Measurements from ENCODE around the gene FOXP4.
A peak's percentile ranks its signal among the peaks of the same experiment; 100 is the strongest.

FOXP4 gene

GRCh38 chr6:41545703-41546474 lies at the start of gene FOXP4:
Gene FOXP4 (plus strand): TSS chr6:41546381. CDS start chr6:41565761, 19,380 bp downstream.
- peak; percentile 86 for DNase-seq

- DNase-seq: no peak
These were observed 48.6 kb upstream of the FOXP4 start for GRCh38 chr6:41497573-41497972.

GRCh38 chr6:41497994-41498393 lies 48.2 kb upstream of the FOXP4 start:
- DNase-seq: no peak

- no peak for DNase-seq
These were observed 47.1 kb upstream of the FOXP4 start for GRCh38 chr6:41498968-41499599.

- no peak for DNase-seq
These were observed 45.6 kb upstream of the FOXP4 start for GRCh38 chr6:41500561-41500960.

GRCh38 chr6:41502566-41502916 lies 43.6 kb upstream of the FOXP4 start:
- DNase-seq: no peak

- no peak for DNase-seq
These were observed 43.1 kb upstream of the FOXP4 start for GRCh38 chr6:41502917-41503671.

- DNase-seq: no peak
These were observed 42.2 kb upstream of the FOXP4 start for GRCh38 chr6:41503827-41504465.

GRCh38 chr6:41504466-41505121 lies 41.6 kb upstream of the FOXP4 start:
- DNase-seq: no peak

- peak; percentile 48 for DNase-seq
These were observed 40.8 kb upstream of the FOXP4 start for GRCh38 chr6:41505122-41506049.

- no peak for DNase-seq
These were observed 37.7 kb upstream of the FOXP4 start for GRCh38 chr6:41508479-41508878.

- no peak for DNase-seq
These were observed 36.6 kb upstream of the FOXP4 start for GRCh38 chr6:41509580-41509979.

- no peak for DNase-seq
These were observed 34.6 kb upstream of the FOXP4 start for GRCh38 chr6:41511443-41512060.

- no peak for DNase-seq
These were observed 34.0 kb upstream of the FOXP4 start for GRCh38 chr6:41512146-41512701.

- DNase-seq: no peak
These were observed 30.2 kb upstream of the FOXP4 start for GRCh38 chr6:41515995-41516394.

GRCh38 chr6:41518118-41518517 lies 28.1 kb upstream of the FOXP4 start:
- DNase-seq: no peak

- no peak for DNase-seq
These were observed 26.9 kb upstream of the FOXP4 start for GRCh38 chr6:41519305-41519744.

- DNase-seq: no peak
These were observed 26.2 kb upstream of the FOXP4 start for GRCh38 chr6:41519745-41520699.

- no peak for DNase-seq
These were observed 23.2 kb upstream of the FOXP4 start for GRCh38 chr6:41522780-41523548.
